T-cell (primary cell): ENCODE results near the gene SIT1. TPM values are rescaled to one million over a fixed set of nuclear protein-coding genes. Genes with fewer than 3 reads are reported as not detected.

ENCODE experiments used
- ATAC-seq, 4 experiments: fragments of 200-7000 bp in 3 of 4; fragments of 150-1000 bp in 1 of 4; cut with Tn5 transposase; replicated peaks in 1 of 4; 1 replicate in 3 of 4; 2 replicates in 1 of 4; pipeline ENCODE4 v1.10.0; 2021; ENCODE audit warnings: moderate library complexity in 3 of 4, mild to moderate bottlenecking in 2 of 4, moderate number of reproducible peaks in 1 of 4
- CTCF ChIA-PET, 2 donors: fragments of 300-600 bp; sonication (Branson Sonifier 250); formaldehyde crosslinking; loops; one replicate each; lab custom pipeline; 2022; ENCODE audit warnings: antibody characterized with exemption in 2 of 2; lab: Charles Lee
- POLR2A ChIA-PET, 2 donors: fragments of 300-600 bp; sonication (Branson Sonifier 250); formaldehyde crosslinking; loops; one replicate each; lab custom pipeline; 2022; ENCODE audit warnings: antibody characterized with exemption in 2 of 2; lab: Charles Lee
- DNase-seq, 35 experiments: peaks; one replicate each; pipeline versions ENCODE4 v3.0.0 to v3.0.0-alpha.2; 2013 to 2023
- H3K27ac ChIP-seq: one replicate; pipeline ENCODE4 v1.5.1; 2013; ENCODE audit warnings: low read length
- H3K27me3 ChIP-seq, 2 experiments: replicated peaks in 1 of 2; 1 replicate in 1 of 2; 2 replicates in 1 of 2; pipeline versions ENCODE4 v1.6.1 to v1.7.0; 2013; ENCODE audit warnings: low read length in 1 of 2, mixed read lengths in 1 of 2; ENCODE audit not compliant: control insufficient read depth in 2 of 2, insufficient read depth in 2 of 2; ENCODE audit errors: extremely low read depth in 1 of 2
- H3K36me3 ChIP-seq, 2 donors: 1 replicate in 1 of 2; 2 replicates in 1 of 2; pipeline versions ENCODE4 v1.6.1 to v1.7.0; 2013; ENCODE audit warnings: low read length in 1 of 2; ENCODE audit not compliant: control insufficient read depth in 2 of 2, insufficient read depth in 1 of 2; ENCODE audit errors: extremely low read depth in 1 of 2
- H3K4me1 ChIP-seq, 2 experiments: 1 replicate in 1 of 2; 2 replicates in 1 of 2; pipeline versions ENCODE4 v1.6.1 to v1.7.0; 2013; ENCODE audit warnings: low read length in 2 of 2, mixed read lengths in 1 of 2; ENCODE audit not compliant: insufficient read depth in 2 of 2, control insufficient read depth in 1 of 2; ENCODE audit errors: extremely low read depth in 1 of 2
- H3K4me3 ChIP-seq, 2 donors: 1 replicate in 1 of 2; 2 replicates in 1 of 2; pipeline versions ENCODE4 v1.5.1 to v1.7.0; 2013; ENCODE audit warnings: mild to moderate bottlenecking in 2 of 2, low read length in 1 of 2, moderate library complexity in 1 of 2; ENCODE audit not compliant: control insufficient read depth in 1 of 2; ENCODE audit errors: extremely low read depth in 1 of 2
- H3K9me3 ChIP-seq: 2 replicates; pipeline ENCODE4 v1.7.0; 2013
- H3K27ac Mint-ChIP-seq, 2 donors: one replicate each; pipeline ENCODE4 v1.8.0; 2020 to 2021; ENCODE audit warnings: mild to moderate bottlenecking in 2 of 2, mixed read lengths in 2 of 2
- H3K27me3 Mint-ChIP-seq, 2 donors: one replicate each; pipeline ENCODE4 v1.8.0; 2021 to 2022; ENCODE audit warnings: mixed read lengths in 2 of 2
- H3K36me3 Mint-ChIP-seq: one replicate; pipeline ENCODE4 v1.8.0; 2021; ENCODE audit warnings: mixed read lengths
- H3K4me1 Mint-ChIP-seq, 3 donors: one replicate each; pipeline ENCODE4 v1.8.0; 2020 to 2022; ENCODE audit warnings: mixed read lengths in 3 of 3, mild to moderate bottlenecking in 1 of 3
- H3K4me3 Mint-ChIP-seq, 3 donors: one replicate each; pipeline ENCODE4 v1.8.0; 2020 to 2022; ENCODE audit warnings: mild to moderate bottlenecking in 3 of 3, mixed read lengths in 3 of 3, moderate library complexity in 3 of 3
- H3K9me3 Mint-ChIP-seq, 3 donors: one replicate each; pipeline ENCODE4 v1.8.0; 2020 to 2022; ENCODE audit warnings: mixed read lengths in 3 of 3
- WGBS: methylation state at CpG from one replicate; pipeline ENCODE4 v1.1.5; 2013; ENCODE audit warnings: missing lambda C conversion rate; ENCODE audit not compliant: insufficient coverage; 5-methylcytosine and 5-hydroxymethylcytosine counted together
- total RNA-seq, 35 experiments: library from RNA in 6 of 35; stranded (reverse) in 6 of 35; fragments of 120-200 nt in 1 of 35; gene quantifications; one replicate each; pipeline versions ENCODE4 v1.2.1 to v1.2.4 and lab custom pipeline; 2013 to 2026

SIT1 gene
- total RNA-seq, 5 donors from 2014 or later (not counting 1 experiment from before 2014, with no cell fraction given) = 34.9 to 57.1 (median 51.9) TPM

DNA sequence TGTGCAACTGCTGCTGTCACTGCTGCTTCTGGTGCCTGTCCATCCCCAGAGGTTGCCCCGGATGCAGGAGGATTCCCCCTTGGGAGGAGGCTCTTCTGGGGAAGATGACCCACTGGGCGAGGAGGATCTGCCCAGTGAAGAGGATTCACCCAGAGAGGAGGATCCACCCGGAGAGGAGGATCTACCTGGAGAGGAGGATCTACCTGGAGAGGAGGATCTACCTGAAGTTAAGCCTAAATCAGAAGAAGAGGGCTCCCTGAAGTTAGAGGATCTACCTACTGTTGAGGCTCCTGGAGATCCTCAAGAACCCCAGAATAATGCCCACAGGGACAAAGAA is 23.3 kb upstream of the SIT1 start:
- ChIA-PET CTCF (interaction anchor here (0.9 to 1.3 kb wide), 2 partner anchors 22 to 23 kb away, joined by 3 to 5 read pairs; no protein-coding TSS in a partner anchor), POLR2A (no interaction called here)
- Mint-ChIP-seq H3K27me3 (peaks cover 3 to 8% of the 10 kb centered on the region in 2 donors), H3K27ac (no peak overlapping the region), H3K9me3 (no peaks in the 10 kb centered on the region), H3K4me1 (peaks cover 13 to 17% (median 15%) of the 10 kb centered on the region in 3 donors), H3K36me3 (no peaks in the 10 kb centered on the region), H3K4me3 (peak overlapping the region in 1 of 3 donors; percentile 85)
- Histone ChIP-seq H3K4me3 (no peak overlapping the region), H3K27ac (no peak overlapping the region), H3K4me1 (peaks cover 2 to 16% of the 10 kb centered on the region in 2 experiments), H3K9me3 (no peaks in the 10 kb centered on the region), H3K36me3 (no peaks in the 10 kb centered on the region), H3K27me3 (peaks cover 0 to 25% of the 10 kb centered on the region in 2 experiments)
- DNase-seq (no peak), ATAC-seq (no peak)
- 80% methylated on average over 2 of the region's 3 CpGs for WGBS

- no peaks in the 10 kb centered on the region for H3K9me3 Mint-ChIP-seq
- peak within 1 kb of the TSS; percentile 15 to 85 (median 62) for H3K4me3 Mint-ChIP-seq
- peaks cover 13 to 17% (median 15%) of the 10 kb centered on the region in 3 donors for H3K4me1 Mint-ChIP-seq
- ChIA-PET POLR2A (no interaction called here), CTCF (interaction anchor here in 1 of 2 donors (0.5 to 0.8 kb wide), 2 partner anchors 26 to 100 kb away, joined by 3 read pairs; no protein-coding TSS in a partner anchor)
- no peak within 1 kb of the TSS for H3K27ac ChIP-seq
- H3K9me3 ChIP-seq = no peaks in the 10 kb centered on the region
- WGBS = 78% methylated on average over 6 of the region's 10 CpGs
- H3K4me3 ChIP-seq = no peak within 1 kb of the TSS
- ATAC-seq = no peak
- peaks cover 3 to 8% of the 10 kb centered on the region in 2 donors for H3K27me3 Mint-ChIP-seq
- H3K36me3 Mint-ChIP-seq = no peaks in the 10 kb centered on the region
- peaks cover 0 to 25% of the 10 kb centered on the region in 2 experiments for H3K27me3 ChIP-seq
- H3K27ac Mint-ChIP-seq = peak within 1 kb of the TSS in 1 of 2 donors; percentile 24
- peaks cover 2 to 16% of the 10 kb centered on the region in 2 experiments for H3K4me1 ChIP-seq
- H3K36me3 ChIP-seq = no peaks in the 10 kb centered on the region
- DNase-seq = no peak
Observed at GRCh38 chr9:35673132-35674024, 22.6 kb upstream of the SIT1 start, which contains the start of gene CA9. Gene CA9 (plus strand): TSS chr9:35673928. CDS start chr9:35673960, 32 bp downstream.

DNA sequence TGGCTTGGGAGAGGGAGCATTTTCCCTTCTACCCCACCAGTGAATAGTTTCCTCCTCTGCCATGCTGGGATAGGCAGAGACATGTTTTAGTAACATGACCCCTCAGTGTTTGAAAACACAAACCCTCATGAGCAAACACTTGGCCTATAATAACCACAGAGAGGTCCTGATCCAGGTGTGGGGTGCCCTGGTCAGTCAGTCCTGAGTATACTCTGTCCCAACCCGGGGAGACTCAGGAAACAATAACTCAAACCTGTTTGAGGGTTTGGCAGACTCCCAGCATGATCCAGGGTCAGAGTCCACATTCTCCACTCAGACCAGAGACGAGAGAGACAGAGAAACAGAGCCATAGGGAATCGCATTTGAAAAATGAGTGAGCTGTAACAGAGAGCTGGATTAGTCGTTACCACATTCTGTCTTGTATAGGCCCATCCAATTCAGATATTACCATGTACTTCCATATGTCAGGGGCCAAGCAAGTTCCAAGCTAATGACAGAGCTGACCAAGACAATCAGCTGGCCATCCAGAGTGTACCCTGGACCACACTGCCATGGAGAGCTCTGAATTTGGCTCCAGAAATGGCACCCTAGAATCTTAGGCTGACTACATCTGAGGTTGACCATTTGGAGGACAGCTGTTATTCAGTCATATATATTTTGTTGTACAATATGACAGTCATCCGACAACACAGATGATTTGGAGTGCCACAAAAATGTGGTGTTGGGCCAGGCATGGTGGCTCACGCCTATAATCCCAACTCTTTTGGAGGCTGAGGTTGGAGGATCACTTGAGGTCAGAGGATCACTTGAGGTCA is 18.8 kb upstream of the SIT1 start:
- POLR2A ChIA-PET = interaction anchor here in 1 of 2 donors (0.6 kb wide), 1 partner anchor 40 kb away, joined by 4 read pairs; no protein-coding TSS in a partner anchor
- peaks cover 7 to 15% of the 10 kb centered on the region in 2 experiments for H3K4me1 ChIP-seq
- Mint-ChIP-seq H3K27me3 (peaks cover 0 to 3% of the 10 kb centered on the region in 2 donors), H3K9me3 (no peaks in the 10 kb centered on the region), H3K4me1 (peaks cover 16 to 22% (median 20%) of the 10 kb centered on the region in 3 donors), H3K36me3 (no peaks in the 10 kb centered on the region), H3K27ac (no peak overlapping the region), H3K4me3 (no peak overlapping the region)
- no peak overlapping the region for H3K4me3 ChIP-seq
- no peak for DNase-seq
- WGBS = 81% methylated on average over 3 of the region's 6 CpGs
- ATAC-seq = no peak
- H3K27me3 ChIP-seq = peaks cover 0 to 9% of the 10 kb centered on the region in 2 experiments
- H3K9me3 ChIP-seq = no peaks in the 10 kb centered on the region
- no peak overlapping the region for H3K27ac ChIP-seq
- CTCF ChIA-PET = interaction anchor here (0.6 to 1.6 kb wide), 4 partner anchors 8 to 27 kb away, joined by 3 to 6 read pairs (median 4); no protein-coding TSS in a partner anchor
- H3K36me3 ChIP-seq = no peaks in the 10 kb centered on the region

DNA sequence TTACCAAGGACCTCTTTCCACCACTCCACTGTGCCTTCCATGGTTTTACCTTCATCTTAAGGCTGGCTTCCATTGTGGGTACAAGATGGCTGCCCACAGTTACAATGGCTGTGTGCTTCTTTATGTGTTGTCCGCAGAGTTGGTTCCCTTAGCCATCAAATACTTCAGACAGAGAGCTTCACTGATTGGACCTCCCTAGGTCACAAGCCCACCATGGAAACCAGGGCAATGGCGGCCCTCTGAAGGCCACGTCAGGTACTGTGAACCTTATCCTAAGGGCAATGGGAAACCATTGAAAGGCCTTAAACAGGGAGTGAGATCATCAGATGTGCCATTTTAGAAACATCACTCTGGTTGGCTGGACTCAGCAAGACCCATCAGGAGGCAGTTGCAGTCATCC is 17.2 kb upstream of the SIT1 start:
- Histone ChIP-seq H3K27ac (no peak overlapping the region), H3K27me3 (no peaks in the 10 kb centered on the region), H3K4me3 (no peak overlapping the region), H3K36me3 (no peaks in the 10 kb centered on the region), H3K9me3 (no peaks in the 10 kb centered on the region), H3K4me1 (peaks cover 7 to 25% of the 10 kb centered on the region in 2 experiments)
- no peaks in the 10 kb centered on the region for H3K27me3 Mint-ChIP-seq
- H3K4me1 Mint-ChIP-seq = peaks cover 29 to 35% (median 32%) of the 10 kb centered on the region in 3 donors
- no peak overlapping the region for H3K27ac Mint-ChIP-seq
- POLR2A ChIA-PET = interaction anchor here in 1 of 2 donors (0.6 kb wide), 1 partner anchor 9 kb away, joined by 4 read pairs; no protein-coding TSS in a partner anchor
- no peak overlapping the region for H3K4me3 Mint-ChIP-seq
- DNase-seq (no peak), ATAC-seq (no peak)
- CTCF ChIA-PET = no interaction called here
- no peaks in the 10 kb centered on the region for H3K36me3 Mint-ChIP-seq
- WGBS = 95% methylated on average over 3 of the region's 3 CpGs
- no peaks in the 10 kb centered on the region for H3K9me3 Mint-ChIP-seq

- DNase-seq (no peak), ATAC-seq (no peak)
- H3K4me3 Mint-ChIP-seq = no peak overlapping the region
- Histone ChIP-seq H3K4me1 (peaks cover 18 to 39% of the 10 kb centered on the region in 2 experiments), H3K27me3 (no peaks in the 10 kb centered on the region), H3K4me3 (no peak overlapping the region), H3K27ac (no peak overlapping the region), H3K9me3 (no peaks in the 10 kb centered on the region), H3K36me3 (no peaks in the 10 kb centered on the region)
- CTCF ChIA-PET = interaction anchor here in 1 of 2 donors (1.4 kb wide), 1 partner anchor 28 kb away, joined by 3 read pairs; no protein-coding TSS in a partner anchor
- H3K9me3 Mint-ChIP-seq = no peaks in the 10 kb centered on the region
- peaks cover 43 to 48% (median 46%) of the 10 kb centered on the region in 3 donors for H3K4me1 Mint-ChIP-seq
- H3K36me3 Mint-ChIP-seq = peaks cover 3% of the 10 kb centered on the region
- POLR2A ChIA-PET = interaction anchor here in 1 of 2 donors (0.5 kb wide), 1 partner anchor 1448 kb away, joined by 7 read pairs; no protein-coding TSS in a partner anchor
- WGBS = no CpG with 5 or more reads among the region's 5 CpGs
- H3K27ac Mint-ChIP-seq = no peak overlapping the region
- H3K27me3 Mint-ChIP-seq = no peaks in the 10 kb centered on the region
Observed at GRCh38 chr9:35666549-35666948, 15.8 kb upstream of the SIT1 start.
